Vagina (tissue), 2 donors: ENCODE data around the gene GYG1.

Experiments
- POLR2A ChIP-seq, 2 donors: fragments of 450-650 bp; IDR thresholded peaks; one replicate each; pipeline ENCODE4 v1.6.1; 2017; ENCODE audit warnings: antibody characterized with exemption in 2 of 2, mild to moderate bottlenecking in 2 of 2, moderate library complexity in 2 of 2
- TF ChIP-seq, protein P1 (sequence below), 3 experiments: fragments of 450-650 bp in 2 of 3; fragments of 200-600 bp in 1 of 3; sonication (generic) in 1 of 3; IDR thresholded peaks; one replicate each; pipeline ENCODE4 v1.5.1; 2017 to 2019; ENCODE audit warnings: antibody characterized with exemption in 3 of 3, mild to moderate bottlenecking in 2 of 3, moderate library complexity in 2 of 3

DNA sequence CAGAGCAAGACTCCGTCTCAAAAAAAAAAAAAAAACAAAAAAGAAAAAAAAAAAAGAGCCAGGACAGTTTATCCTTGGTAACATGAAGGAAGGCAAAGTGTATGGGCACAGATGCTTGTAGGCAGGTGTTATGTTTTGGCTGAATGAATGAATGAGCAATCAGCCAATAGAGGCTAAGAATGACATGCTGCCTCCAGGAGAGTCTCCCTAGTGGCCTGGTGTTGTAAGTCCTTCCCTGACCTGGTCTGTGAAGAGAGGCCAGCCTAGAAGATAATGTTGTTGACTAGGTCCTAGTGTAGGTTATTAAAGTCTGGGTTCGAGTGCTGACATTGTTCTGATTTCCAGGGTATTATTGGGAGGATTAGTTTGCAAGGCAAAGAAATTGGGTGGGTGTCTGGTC lies 24.9 kb downstream of the GYG1 start:
- TF ChIP-seq, protein P1, sequence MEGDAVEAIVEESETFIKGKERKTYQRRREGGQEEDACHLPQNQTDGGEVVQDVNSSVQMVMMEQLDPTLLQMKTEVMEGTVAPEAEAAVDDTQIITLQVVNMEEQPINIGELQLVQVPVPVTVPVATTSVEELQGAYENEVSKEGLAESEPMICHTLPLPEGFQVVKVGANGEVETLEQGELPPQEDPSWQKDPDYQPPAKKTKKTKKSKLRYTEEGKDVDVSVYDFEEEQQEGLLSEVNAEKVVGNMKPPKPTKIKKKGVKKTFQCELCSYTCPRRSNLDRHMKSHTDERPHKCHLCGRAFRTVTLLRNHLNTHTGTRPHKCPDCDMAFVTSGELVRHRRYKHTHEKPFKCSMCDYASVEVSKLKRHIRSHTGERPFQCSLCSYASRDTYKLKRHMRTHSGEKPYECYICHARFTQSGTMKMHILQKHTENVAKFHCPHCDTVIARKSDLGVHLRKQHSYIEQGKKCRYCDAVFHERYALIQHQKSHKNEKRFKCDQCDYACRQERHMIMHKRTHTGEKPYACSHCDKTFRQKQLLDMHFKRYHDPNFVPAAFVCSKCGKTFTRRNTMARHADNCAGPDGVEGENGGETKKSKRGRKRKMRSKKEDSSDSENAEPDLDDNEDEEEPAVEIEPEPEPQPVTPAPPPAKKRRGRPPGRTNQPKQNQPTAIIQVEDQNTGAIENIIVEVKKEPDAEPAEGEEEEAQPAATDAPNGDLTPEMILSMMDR (IDR thresholded peaks at IDR 0.05): no peak
- TF ChIP-seq POLR2A (IDR thresholded peaks at IDR 0.05): no peak
